GM21528 (cell line): ENCODE measurements around the gene ROMO1.

Source experiments
- ATAC-seq: cut with Tn5 transposase; IDR thresholded peaks from one replicate; pipeline ENCODE4 v1.9.1; 2021; ENCODE audit warnings: mild to moderate bottlenecking, moderate library complexity; ENCODE audit not compliant: unreplicated experiment, low FRiP score

Gene ROMO1

DNA sequence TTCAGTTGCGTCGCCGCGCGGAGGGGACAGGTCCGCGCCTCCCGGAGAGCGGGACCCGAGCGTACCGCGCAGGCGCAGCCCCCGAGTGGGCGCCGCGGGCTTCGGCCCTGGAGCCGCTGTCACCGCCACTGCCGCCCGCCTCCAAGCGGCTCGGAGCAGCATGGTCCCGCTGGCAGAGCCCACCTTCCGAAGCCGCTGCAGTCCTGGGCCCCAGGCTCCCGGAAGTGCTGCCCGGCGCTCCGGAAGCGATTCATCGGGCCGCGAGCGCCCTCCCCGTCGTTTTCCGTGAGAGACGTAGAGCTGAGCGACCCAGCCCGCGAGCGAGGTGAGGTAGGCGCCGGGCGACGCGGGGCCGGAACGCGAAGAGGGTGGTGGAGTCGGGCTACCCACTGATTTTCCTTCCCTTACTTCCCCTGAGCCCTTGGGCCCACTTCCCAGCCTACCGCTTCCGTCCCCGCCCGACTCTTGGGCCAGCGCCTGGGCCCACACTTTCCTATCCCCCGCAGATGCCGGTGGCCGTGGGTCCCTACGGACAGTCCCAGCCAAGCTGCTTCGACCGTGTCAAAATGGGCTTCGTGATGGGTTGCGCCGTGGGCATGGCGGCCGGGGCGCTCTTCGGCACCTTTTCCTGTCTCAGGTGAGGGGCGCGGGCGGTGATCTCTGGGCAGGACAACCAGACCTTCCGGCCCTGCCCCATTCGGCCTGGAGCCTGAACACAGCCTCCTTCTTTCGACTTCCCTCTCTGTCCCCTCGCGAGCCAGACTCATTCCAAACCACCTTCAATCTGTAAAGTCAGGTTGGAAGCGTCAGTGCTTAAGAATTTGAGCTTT lies at the start of gene ROMO1, which contains the start of gene NFS1:
Gene ROMO1 (plus strand): TSS at position 279 of the 830 bp plus-strand sequence. CDS start 228 bp downstream, at position 507.
Gene NFS1 (minus strand): TSS at position 226 of the 830 bp plus-strand sequence. CDS start 64 bp downstream, at position 162.
- peak; percentile 79 for ATAC-seq

DNA sequence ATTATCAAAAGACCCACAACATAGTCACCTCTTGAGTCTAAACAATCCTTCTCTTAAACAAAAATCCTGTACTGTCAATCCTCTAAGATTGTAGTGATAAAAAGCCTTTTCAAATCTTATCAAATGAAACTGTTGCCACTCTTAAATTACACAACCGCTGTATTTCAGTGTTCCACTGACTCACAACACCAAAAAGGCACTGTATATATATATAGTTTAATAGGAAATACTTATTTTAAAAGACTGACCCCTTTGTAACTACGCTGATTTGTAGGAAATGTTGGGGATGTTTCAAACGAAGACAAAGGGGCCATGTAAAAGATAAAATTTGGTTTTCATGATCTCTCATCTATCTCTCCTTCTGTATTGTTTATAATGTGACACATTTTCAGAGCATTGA lies 48.6 kb upstream of the ROMO1 start:
- no peak for ATAC-seq

DNA sequence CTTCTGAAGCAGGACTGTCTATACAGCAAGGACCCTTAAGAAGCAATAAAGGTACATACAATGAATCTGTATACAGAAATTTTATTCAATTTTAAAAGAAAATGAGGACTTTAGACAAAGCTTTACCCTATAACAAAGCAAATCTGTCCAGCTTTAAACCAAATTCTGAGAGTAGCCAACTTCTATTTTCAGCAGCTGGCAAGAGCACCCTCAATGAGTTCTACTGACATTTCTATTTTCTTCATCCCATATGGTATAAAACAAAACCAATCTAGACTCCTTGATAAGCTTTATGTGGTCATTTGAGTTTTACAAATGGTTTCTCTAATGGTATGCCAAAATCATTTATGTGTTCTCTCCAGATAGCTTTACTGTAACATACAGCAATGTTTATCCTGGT lies 47.2 kb upstream of the ROMO1 start:
- no peak for ATAC-seq

DNA sequence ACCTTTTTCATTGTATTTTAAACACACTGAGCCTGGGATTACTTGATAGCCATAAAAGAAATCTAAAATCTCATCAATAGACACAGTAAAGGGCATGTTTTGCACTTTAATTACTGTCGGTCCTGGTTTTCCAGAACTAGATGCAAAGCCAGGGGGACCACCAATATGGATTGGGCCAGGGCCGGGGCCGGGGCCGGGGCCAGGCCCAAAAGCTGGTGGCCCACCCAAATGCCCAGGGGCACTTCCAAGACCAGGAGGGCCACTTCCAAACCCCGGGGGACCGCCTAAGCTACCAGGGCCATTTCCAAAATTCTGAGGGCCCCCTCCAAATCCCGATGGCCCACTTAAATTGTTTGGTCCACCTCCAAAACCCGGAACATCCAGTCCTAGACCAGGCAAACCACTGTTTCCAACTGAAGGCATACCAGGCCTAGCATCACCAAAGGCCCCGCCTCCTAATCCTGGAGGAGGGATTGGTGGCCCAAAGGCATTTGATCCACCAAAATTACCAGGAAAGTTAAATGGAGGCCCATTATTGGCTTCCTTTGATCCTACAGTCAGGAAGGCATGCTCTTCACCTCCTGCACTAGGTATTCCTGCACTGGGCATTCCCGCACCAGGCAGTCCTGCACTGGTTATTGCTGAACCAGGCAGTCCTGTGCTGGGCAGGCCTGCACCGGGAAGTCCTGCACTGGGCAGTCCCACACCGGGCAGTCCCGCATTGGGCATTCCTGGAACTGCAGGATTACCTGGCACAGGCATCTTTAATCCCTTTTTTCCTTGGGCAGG lies 46.4 kb upstream of the ROMO1 start:
- ATAC-seq, result no peak

DNA sequence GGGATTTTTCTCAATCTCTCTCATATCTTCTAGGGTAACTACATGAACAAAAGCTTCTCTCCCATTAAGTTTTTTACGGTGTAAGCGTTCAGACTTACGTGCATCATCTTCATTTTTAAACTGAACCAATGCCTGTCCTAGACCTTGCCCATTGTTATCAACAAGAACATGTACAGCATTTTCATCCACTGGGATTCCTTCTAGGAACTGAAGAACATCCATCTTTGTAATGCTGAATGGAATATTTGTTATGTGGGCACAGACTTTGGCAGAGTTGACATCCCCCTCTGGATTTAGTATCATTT lies 45.8 kb upstream of the ROMO1 start:
- no peak for ATAC-seq

DNA sequence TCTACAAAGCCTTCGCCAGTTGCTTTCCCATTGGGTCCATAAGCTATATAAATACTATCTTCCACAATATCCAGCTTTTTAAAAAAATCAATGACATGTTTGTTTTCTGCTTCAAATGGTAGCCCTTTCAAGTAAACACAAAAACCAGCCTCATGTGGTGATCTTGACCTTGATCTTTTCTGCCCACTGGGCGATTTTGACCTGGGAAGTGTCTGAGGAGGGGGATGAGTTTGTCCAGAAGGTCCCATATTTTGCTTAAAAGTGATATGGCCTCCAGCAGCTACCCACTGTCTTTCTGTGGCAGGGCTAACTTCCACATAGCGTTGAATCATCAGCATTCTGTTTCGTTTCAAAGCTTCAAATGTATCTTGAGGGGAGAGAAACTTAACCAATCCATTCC lies 45.3 kb upstream of the ROMO1 start:
- ATAC-seq, result no peak

DNA sequence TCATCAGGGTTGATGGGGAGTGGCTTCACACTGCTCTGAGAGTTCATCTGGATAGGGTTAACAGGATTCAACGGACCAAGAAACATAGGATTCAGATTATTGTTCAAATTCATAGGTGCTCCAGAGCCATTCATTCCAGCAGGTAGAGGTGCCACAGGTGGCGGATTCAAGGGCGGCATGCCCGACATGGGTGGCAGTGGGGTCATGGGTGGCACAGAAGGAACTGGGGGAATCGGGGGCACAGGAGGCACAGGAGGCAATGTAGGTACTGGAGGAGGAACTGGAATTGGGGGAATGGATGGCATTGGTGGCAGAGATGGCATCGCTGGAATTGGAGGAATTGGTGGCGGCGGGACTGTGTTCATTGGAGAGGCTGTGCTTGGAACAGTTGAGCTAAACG lies 44.8 kb upstream of the ROMO1 start:
- ATAC-seq, result no peak

DNA sequence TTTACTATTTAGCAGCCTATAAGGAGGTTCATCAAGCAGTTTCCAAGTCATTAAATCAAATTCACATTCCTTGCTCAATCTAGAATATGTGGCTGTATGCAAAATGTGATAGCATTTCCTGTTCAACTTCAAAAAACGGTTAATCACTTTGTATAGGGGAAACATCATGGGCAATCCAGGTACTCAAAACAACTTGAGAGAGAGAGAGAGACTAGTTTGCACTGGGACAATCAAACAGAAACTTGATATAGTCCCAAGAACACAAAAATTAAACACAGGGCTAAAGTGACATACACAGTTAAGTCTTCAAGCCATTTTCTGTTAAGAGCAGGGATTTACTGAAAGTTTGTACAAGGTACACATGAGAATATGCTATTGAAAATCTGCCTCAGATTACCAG lies 41.9 kb upstream of the ROMO1 start:
- no peak for ATAC-seq

DNA sequence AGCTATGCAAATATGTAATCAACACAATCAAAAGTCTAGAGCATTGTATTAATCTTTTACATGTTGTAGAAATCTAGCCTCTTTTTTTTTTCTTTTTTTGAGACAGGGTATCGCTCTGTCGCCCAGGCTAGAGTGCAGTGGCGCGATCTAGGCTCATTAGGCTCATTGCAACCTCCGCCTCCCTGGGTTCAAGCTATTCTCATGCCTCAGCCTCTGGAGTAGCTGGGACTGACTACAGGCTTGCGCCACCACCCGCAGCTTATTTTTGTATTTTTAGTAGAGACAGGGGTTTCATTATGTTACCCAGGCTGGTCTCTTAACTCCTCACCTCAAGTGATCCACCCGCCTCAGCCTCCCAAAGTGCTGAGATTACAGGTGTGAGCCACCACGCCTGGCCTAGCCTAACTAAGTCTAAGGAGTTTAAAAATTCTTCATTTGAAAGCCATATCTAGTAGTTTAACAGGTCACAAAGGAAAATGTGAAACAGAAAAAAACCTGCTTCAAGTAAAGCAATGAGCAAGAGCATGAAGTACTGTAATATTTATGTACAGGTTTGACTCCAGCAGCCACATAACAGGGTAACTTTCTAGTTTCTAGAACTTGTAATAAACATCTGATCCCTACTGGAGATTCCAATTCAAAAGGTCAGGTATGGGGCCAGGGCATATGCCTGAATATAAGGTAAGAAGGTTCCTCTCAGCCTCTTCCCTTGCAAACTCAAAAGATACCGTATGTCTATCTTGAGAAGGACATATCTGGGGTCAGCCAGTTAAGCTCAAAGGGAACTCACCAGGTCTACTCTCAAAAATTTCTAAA lies 38.9 kb upstream of the ROMO1 start:
- no peak for ATAC-seq

DNA sequence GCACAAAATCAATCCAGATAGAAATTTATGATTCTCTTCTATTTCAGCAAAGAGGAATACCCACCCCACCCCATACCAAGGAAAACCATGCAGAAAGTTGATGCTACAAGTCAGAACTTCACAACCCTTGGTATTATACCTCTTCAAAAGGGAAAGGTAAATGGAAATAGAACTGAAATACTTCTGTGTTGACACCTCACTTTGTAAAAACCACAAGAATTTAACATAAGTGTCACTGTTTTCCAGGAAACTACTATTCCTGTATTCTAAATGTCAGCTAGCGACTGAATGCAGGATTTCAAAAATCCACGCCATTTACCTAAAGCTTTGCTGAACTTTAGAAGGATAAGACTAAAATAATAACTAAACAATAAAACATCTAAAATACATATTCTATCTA lies 38.2 kb upstream of the ROMO1 start:
- ATAC-seq, result no peak

DNA sequence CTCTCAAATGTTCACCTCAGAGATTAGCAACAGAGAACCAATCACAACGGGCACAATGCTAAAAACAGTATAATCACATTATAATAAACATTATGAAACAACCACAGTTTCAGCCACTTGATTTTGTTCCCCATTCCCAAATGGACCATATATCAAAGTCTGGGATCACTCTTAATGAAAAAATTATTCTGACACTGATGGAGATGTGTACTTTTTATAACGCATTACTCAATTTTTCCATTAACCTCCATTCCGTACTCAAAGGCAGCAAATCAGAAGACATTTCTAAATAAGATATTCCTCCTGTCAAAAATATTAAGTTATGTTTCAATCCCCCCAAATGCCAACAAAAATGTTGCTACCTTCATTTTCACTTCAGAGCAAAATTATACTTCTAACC lies 37.3 kb upstream of the ROMO1 start:
- ATAC-seq, result no peak

DNA sequence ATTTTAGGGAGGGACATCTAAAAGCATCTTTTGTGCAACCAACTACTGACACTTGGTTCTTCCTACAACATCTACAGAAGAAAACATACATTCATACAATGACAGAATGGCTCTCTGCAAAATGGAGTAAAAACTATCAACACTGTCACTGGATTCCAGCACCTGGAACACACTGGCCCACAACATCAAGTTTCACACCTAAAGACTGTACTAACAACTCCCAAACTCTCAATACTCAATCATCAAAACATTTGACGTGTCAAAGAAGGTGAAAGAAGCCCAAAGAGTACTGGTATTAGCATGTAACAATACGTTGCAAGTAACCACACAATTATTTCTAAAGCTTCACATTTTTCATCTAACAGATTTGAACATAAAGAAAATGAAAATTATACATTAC lies 36.7 kb upstream of the ROMO1 start:
- no peak for ATAC-seq

DNA sequence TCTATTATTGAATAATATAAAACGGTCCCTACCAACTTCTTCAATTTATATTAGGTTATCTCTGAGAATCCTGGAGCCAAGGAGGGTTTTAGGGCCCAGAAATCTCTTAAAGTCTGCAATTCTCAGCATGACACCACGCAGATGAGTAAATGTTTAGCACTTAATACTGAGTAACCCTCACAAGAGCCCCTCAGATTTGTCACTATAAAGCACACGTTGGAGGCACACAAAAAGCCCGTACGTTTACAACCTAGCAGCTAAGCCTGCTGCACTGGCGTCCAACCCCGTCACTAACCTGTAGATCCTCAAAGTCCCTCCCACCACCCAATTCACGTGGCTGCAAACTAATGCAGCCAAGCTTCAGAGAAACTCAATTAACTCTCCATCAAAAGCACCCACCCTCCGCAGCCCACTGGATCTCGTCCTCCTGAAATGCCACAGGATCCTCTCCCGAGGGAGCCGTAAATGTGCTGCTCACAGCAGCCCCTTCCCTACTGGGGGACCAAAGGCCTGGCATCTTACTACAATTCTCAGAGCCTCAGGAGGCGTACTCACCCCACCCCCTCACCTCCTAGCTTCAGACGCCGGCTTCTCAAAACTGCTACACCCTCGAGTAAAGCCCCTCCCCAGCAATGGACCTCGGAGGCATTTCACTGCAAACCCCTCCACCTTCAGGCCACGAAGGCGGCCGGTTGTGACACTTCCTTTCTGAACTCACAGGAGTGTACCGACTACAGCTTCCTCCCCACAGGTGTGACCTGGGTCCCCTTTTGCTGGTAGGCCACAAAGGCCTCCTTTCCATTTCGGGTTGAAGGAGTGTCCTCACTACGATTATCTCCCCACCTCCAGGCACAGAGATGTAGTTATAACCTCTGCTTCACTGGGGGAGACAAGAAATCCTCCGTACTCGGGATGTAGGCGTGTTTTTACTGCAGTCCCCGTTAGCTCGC lies 35.4 kb upstream of the ROMO1 start:
- ATAC-seq, result peak; percentile 36

DNA sequence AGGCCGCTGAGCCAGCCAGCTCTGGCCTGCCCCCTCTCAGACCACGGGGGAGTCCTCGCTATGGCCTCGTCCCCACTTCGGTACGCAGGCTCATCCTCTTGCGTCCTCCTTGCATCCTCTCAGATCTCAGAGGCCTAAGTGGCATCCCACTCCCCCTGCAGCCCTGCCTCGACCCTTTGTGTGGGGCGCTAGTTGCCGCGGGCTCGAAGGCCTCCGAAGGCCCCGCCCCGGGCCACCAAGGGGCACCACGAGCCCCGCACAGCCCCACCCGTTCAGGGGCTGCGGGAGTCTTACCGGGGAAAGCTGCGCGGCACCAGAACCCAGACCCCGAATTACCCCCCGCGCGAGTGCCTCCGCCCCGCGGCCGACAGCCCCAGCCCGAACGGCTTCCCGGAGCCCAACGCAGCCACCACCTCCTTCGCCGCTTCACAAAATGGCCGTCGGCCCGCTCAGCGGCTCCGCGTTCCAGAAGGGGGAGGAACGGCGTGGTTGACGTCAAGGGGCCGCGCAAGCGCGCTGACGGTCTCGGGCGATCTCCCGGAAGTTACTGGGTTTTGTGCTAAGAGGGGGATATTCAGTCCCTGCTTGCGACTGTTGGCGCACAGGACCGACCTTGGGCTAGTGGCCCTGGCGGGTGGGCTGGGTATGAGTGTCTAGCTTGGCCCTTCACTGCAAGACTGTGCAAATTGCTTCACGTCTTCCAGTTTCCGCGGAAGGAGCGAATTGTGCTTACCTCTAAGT lies 34.6 kb upstream of the ROMO1 start, which contains the start of the genes CPNE1 and RBM12:
Gene CPNE1 (minus strand): TSS at position 435 of the 741 bp plus-strand sequence. CDS start 31,977 bp downstream, outside the sequence.
Gene RBM12 (minus strand): TSS at position 435 of the 741 bp plus-strand sequence. CDS start 9,578 bp downstream, outside the sequence.
- ATAC-seq, result peak; percentile 64

DNA sequence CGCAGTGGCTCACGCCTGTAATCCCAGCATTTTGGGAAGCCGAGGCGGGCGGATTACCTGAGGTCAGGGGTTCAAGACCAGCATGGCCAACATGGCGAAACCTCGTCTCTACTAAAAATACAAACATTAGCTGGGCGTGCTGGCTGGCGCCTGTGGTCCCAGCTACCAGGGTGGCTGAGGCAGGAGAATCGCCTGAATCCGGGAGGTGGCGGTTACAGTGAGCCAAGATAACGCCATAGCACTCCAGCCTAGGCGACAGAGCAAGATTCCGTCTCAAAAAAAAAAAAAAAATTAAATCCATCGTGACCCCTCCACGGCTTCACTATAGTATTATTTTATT lies 33.3 kb upstream of the ROMO1 start:
- ATAC-seq, result no peak

DNA sequence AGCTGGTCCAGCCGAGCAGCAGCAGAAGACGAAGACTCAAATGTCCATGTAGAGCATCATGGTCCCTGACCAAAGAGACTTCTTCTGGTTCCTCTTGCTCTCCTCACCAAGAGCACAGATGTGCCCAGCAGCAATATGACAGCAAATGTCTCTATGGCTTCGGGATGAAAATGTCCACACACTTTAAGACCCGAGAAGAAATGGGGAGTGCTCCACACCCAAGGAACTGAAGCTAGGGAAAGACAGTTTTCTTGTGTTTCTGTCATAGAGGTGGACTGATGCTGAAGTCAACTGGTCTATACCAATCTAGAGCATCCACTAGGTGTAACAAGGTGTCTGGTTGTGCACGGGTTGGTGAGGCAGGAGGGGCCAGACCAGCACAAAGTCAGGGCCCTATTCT lies 30.0 kb upstream of the ROMO1 start:
- no peak for ATAC-seq

DNA sequence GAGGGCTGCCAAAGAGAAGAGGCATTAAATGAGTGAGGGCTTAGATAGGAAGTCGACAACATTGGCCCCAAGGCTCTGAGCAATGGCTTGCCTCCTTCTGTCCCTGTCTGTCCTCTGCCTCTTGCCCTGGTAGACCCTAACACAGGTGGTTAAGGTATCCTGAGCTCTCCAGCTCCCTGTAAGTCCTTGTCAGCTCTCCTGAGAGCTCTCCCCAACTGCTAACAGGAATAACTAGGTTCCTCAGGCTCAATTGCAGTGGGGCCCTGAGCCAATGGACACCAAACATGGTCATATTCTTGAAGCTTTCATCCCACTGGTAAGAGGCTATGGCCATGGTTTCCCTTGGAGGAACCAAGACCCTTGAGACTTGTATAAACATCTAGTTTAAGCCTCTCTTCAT lies 29.5 kb upstream of the ROMO1 start:
- ATAC-seq, result no peak

DNA sequence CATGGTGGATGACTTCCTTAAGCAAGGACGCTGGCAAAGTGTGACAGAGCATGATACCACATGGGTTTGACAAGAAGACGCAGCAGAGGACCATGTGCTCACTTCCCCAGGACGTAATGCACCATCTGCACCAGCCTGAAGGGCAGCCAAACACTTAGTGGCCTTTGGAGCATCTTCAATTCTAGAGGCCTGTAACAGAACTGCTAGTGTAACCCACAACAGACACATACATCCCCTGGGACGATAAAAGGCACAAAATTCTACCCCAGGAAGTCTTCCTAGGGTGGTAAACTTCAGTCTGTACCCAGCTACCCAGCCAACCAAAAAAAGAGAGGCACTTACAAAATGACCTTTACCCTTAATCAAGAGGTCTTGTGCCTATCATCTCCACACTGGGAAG lies 25.3 kb upstream of the ROMO1 start:
- ATAC-seq, result no peak

DNA sequence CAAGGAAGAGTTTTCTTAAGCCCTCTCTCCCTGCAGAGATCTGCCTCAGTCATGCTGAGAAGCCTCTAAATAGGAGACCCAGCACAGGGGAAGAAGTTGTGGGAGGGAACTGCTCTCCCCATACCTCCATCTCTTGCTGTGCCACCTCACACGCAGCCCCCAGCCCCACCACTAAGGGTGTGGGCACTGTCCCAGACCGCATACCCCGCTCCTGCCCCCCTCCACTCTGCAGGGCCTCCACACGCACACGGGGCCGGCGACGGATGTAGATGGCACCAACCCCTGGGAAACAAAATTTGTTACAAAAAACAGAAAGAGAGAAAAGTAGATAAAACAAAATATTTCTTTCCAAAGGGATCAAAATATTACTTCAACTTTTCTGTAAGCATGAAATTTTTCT lies 24.3 kb upstream of the ROMO1 start:
- ATAC-seq, result no peak
